IMR-90 (cell line): ENCODE measurements around the gene SLC24A3. TPM values are rescaled to one million over a fixed set of nuclear protein-coding genes. Genes with fewer than 3 reads are reported as not detected.

Experiments
- ATAC-seq: fragments of 200-7000 bp; cut with Tn5 transposase; 2 replicates; pipeline ENCODE4 v1.9.1; 2020; ENCODE audit warnings: low read depth, mild to moderate bottlenecking, moderate library complexity
- BruUV-seq: library from RNA; stranded (reverse); fragments of 400-500 nt; replicated peaks from 2 replicates; lab custom pipeline; 2021; lab: Mats Ljungman, UMichigan
- CTCF ChIA-PET: fragments of 300-600 bp; formaldehyde crosslinking; extraction: SDS; loops from one replicate; lab custom pipeline; 2021; ENCODE audit warnings: antibody characterized with exemption; lab: Yijun Ruan, JAX
- POLR2A ChIA-PET: fragments of 300-600 bp; sonication (Branson Sonifier 250); formaldehyde crosslinking; loops from one replicate; lab custom pipeline; 2022; ENCODE audit warnings: antibody characterized with exemption; ENCODE audit not compliant: unreplicated experiment; lab: Charles Lee
- DNase-seq: peaks from one replicate; pipeline ENCODE4 v3.0.0; 2013
- H2AFZ ChIP-seq: replicated peaks from 2 replicates; pipeline ENCODE3; 2013; ENCODE audit warnings: low read length, mild to moderate bottlenecking; ENCODE audit not compliant: poor library complexity
- H2AK5ac ChIP-seq: 2 replicates; pipeline ENCODE4 v1.6.1; 2013; ENCODE audit warnings: low read depth, low read length, inconsistent platforms
- H2AK9ac ChIP-seq: replicated peaks from 2 replicates; pipeline ENCODE3; 2013; ENCODE audit warnings: mild to moderate bottlenecking, low read depth, low read length, moderate library complexity; ENCODE audit not compliant: poor library complexity
- H2BK120ac ChIP-seq: 2 replicates; pipeline ENCODE4 v1.6.1; 2013; ENCODE audit warnings: low read depth, low read length, inconsistent platforms
- H2BK15ac ChIP-seq: 3 replicates; pipeline ENCODE4 v1.6.1; 2013; ENCODE audit warnings: low read depth, low read length, inconsistent platforms
- H2BK20ac ChIP-seq: 2 replicates; pipeline ENCODE4 v1.6.1; 2013; ENCODE audit warnings: low read depth, mild to moderate bottlenecking, inconsistent platforms, low read length, moderate library complexity
- H2BK5ac ChIP-seq: 2 replicates; pipeline ENCODE4 v1.6.1; 2013; ENCODE audit warnings: mild to moderate bottlenecking, low read depth, low read length, inconsistent platforms; ENCODE audit not compliant: poor library complexity, severe bottlenecking
- H3K14ac ChIP-seq: replicated peaks from 2 replicates; pipeline ENCODE4 v1.6.1; 2013; ENCODE audit warnings: low read depth, low read length, inconsistent platforms
- H3K18ac ChIP-seq: 2 replicates; pipeline ENCODE4 v1.6.1; 2013; ENCODE audit warnings: low read depth, low read length, control low read depth
- H3K23ac ChIP-seq: 2 replicates; pipeline ENCODE4 v1.6.1; 2013; ENCODE audit warnings: low read depth, low read length, inconsistent platforms
- H3K27ac ChIP-seq: 2 replicates; pipeline ENCODE4 v1.5.1; 2013; ENCODE audit warnings: mild to moderate bottlenecking, control low read depth, low read length; ENCODE audit not compliant: insufficient read depth
- H3K27me3 ChIP-seq: 2 replicates; pipeline ENCODE4 v1.6.1; 2013; ENCODE audit warnings: low read length; ENCODE audit not compliant: control insufficient read depth, insufficient read depth
- H3K36me3 ChIP-seq: 2 replicates; pipeline ENCODE4 v1.6.1; 2013; ENCODE audit warnings: low read length, mixed read lengths; ENCODE audit not compliant: control insufficient read depth, insufficient read depth
- H3K4ac ChIP-seq: 2 replicates; pipeline ENCODE4 v1.6.1; 2013; ENCODE audit warnings: low read depth, low read length, inconsistent platforms
- H3K4me1 ChIP-seq: 2 replicates; pipeline ENCODE4 v1.6.1; 2013; ENCODE audit warnings: low read length, mixed read lengths; ENCODE audit not compliant: control insufficient read depth, insufficient read depth
- H3K4me2 ChIP-seq: 2 replicates; pipeline ENCODE4 v1.6.1; 2013; ENCODE audit warnings: low read depth, mild to moderate bottlenecking, control low read depth, low read length, moderate library complexity
- H3K4me3 ChIP-seq: 2 replicates; pipeline ENCODE4 v1.5.1; 2013; ENCODE audit warnings: low read depth, mild to moderate bottlenecking, control low read depth, low read length, moderate library complexity; ENCODE audit not compliant: insufficient read depth
- H3K56ac ChIP-seq: 2 replicates; pipeline ENCODE4 v1.6.1; 2013; ENCODE audit warnings: low read length, inconsistent platforms; ENCODE audit not compliant: insufficient read depth; ENCODE audit errors: extremely low read depth
- H3K79me1 ChIP-seq, 2 experiments: 2 replicates each; pipeline ENCODE4 v1.6.1; 2013; ENCODE audit warnings: low read length in 2 of 2, inconsistent platforms in 1 of 2, low read depth in 1 of 2
- H3K9ac ChIP-seq: 2 replicates; pipeline ENCODE4 v1.6.1; 2013; ENCODE audit warnings: low read depth, low read length, control low read depth
- H3K9me1 ChIP-seq: 2 replicates; pipeline ENCODE4 v1.6.1; 2013; ENCODE audit warnings: low read length, inconsistent platforms; ENCODE audit not compliant: insufficient read depth
- H3K9me3 ChIP-seq: 2 replicates; pipeline ENCODE4 v1.6.1; 2013; ENCODE audit warnings: low read length; ENCODE audit not compliant: control insufficient read depth, insufficient read depth
- H4K20me1 ChIP-seq: 2 replicates; pipeline ENCODE4 v1.6.1; 2013; ENCODE audit warnings: low read length, inconsistent platforms; ENCODE audit not compliant: insufficient read depth
- H4K5ac ChIP-seq: 2 replicates; pipeline ENCODE4 v1.6.1; 2013; ENCODE audit warnings: mild to moderate bottlenecking, low read depth, low read length, control low read depth
- H4K8ac ChIP-seq, 2 experiments: 2 replicates each; pipeline ENCODE4 v1.6.1; 2013; ENCODE audit warnings: low read depth in 2 of 2, low read length in 2 of 2, control low read depth in 1 of 2, inconsistent platforms in 1 of 2
- H4K91ac ChIP-seq: 2 replicates; pipeline ENCODE4 v1.6.1; 2013; ENCODE audit warnings: low read depth, low read length, inconsistent platforms; ENCODE audit not compliant: insufficient read depth
- BHLHE40 ChIP-seq: fragments of 150-350 bp; IDR thresholded peaks from 2 replicates; pipeline ENCODE4 v1.6.1; 2016; ENCODE audit warnings: mild to moderate bottlenecking, low read depth, low read length
- CHD1 ChIP-seq: IDR thresholded peaks from 2 replicates; pipeline ENCODE4 v1.6.1; 2012; ENCODE audit warnings: low read depth, low read length, improper control_type of control experiment
- ELK1 ChIP-seq: fragments of 150-350 bp; IDR thresholded peaks from 2 replicates; pipeline ENCODE4 v1.6.1; 2016; ENCODE audit warnings: low read depth, mild to moderate bottlenecking, low read length, moderate library complexity, borderline replicate concordance
- FOS ChIP-seq: fragments of 150-350 bp; IDR thresholded peaks from 2 replicates; pipeline ENCODE4 v1.6.1; 2016; ENCODE audit warnings: low read depth, low read length
- MAZ ChIP-seq: IDR thresholded peaks from 2 replicates; pipeline ENCODE4 v1.6.1; 2012; ENCODE audit warnings: low read depth, mild to moderate bottlenecking, low read length, improper control_type of control experiment, moderate library complexity, borderline replicate concordance
- NFE2L2 ChIP-seq: fragments of 150-350 bp; IDR thresholded peaks from 2 replicates; pipeline ENCODE4 v1.6.1; 2016; ENCODE audit warnings: low read depth, mild to moderate bottlenecking, low read length
- RAD21 ChIP-seq: IDR thresholded peaks from 2 replicates; pipeline ENCODE4 v1.6.1; 2012; ENCODE audit warnings: low read length, improper control_type of control experiment
- RCOR1 ChIP-seq: IDR thresholded peaks from 2 replicates; pipeline ENCODE4 v1.6.1; 2012; ENCODE audit warnings: mild to moderate bottlenecking, low read length, improper control_type of control experiment; ENCODE audit not compliant: insufficient replicate concordance
- RFX5 ChIP-seq: IDR thresholded peaks from 2 replicates; pipeline ENCODE4 v1.8.0; 2012; ENCODE audit warnings: low read depth, mild to moderate bottlenecking, low read length, moderate library complexity
- SMC3 ChIP-seq: fragments of 150-350 bp; IDR thresholded peaks from 2 replicates; pipeline ENCODE4 v1.6.1; 2016; ENCODE audit warnings: low read depth, mild to moderate bottlenecking, antibody characterized with exemption, low read length, moderate library complexity
- WGBS, 2 experiments: methylation state at CpG; one replicate each; pipeline versions ENCODE4 v1.1.5 to v1.1.7; 2013; ENCODE audit warnings: missing lambda C conversion rate in 2 of 2; ENCODE audit not compliant: insufficient read length in 1 of 2; ENCODE audit errors: extremely low coverage in 2 of 2; 5-methylcytosine and 5-hydroxymethylcytosine counted together
- dilution Hi-C: fragments of 300-500 bp; cut with HindIII; formaldehyde crosslinking; loops from one replicate; pipeline ENCODE4 v1.14.3; 2018; ENCODE audit warnings: low sequenced_read_pairs; ENCODE audit not compliant: unreplicated experiment
- in situ Hi-C: fragments of 300-500 bp; cut with MboI; formaldehyde crosslinking; loops from 3 replicates; pipeline ENCODE4 v1.14.3; 2019; ENCODE audit warnings: low sequenced_read_pairs, inconsistent platforms, mixed read lengths
- intact Hi-C: fragments of 100-400 bp; cut with micrococcal nuclease; formaldehyde crosslinking; loops from 2 replicates; pipeline ENCODE4 v1.10.0; 2022
- polyA plus RNA-seq, 3 experiments: library from polyadenylated mRNA; depleted of rRNA; stranded (reverse); fragments of >200 nt; gene quantifications; 2 replicates each; pipeline ENCODE4 v1.2.3, GENCODE V29; 2012; ENCODE audit warnings: low replicate concordance in 1 of 3
- total RNA-seq: library from RNA; depleted of rRNA; stranded (reverse); fragments of >200 nt; gene quantifications from 2 replicates; pipeline ENCODE4 v1.2.3, GENCODE V29; 2012
- TF ChIP-seq, protein P1 (sequence below): fragments of 150-350 bp; IDR thresholded peaks from 2 replicates; pipeline ENCODE4 v1.6.1; 2017; ENCODE audit warnings: mild to moderate bottlenecking, antibody characterized with exemption, low read length, low read depth
- TF ChIP-seq, protein P2 (sequence below): conservative IDR thresholded peaks from 2 replicates; pipeline ENCODE4 v1.5.1; 2012; ENCODE audit warnings: mild to moderate bottlenecking, low read depth, low read length, improper control_type of control experiment

Gene SLC24A3
- total and polyA plus RNA-seq, 2 of the 4 experiments (the other 2 are of a cell fraction), result not detected

DNA sequence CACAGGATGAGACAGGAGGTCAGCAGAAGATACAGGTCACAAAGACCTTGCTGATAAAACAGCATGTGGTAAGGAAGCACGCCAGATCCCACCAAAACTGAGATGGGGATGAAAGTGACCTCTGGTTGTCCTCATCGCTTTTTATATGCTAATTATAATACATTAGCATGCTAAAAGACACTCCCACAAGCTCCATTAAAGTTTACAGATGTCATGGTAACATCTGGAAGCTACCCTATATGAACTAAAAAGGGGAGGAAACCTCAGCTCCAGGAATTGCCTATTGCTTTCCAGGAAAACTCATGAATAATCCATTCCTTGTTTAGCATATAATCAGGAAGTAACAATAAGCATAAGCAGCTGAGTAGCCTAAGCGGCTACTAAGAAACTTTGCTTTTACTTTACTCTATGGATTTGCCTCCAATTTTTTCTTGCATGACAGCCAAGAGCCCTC, 537.2 kb downstream of the SLC24A3 start:
- Histone ChIP-seq H2BK5ac (no peak overlapping the region), H2AK5ac (no peak overlapping the region), H3K18ac (no peak overlapping the region), H2BK20ac (no peak overlapping the region), H2AK9ac (no peak overlapping the region), H4K5ac (no peak overlapping the region), H3K14ac (no peak overlapping the region), H3K9me3 (peaks cover 3% of the 10 kb centered on the region), H3K4me1 (no peaks in the 10 kb centered on the region), H4K91ac (no peak overlapping the region), H2AFZ (no peak overlapping the region), H4K20me1 (no peaks in the 10 kb centered on the region), H4K8ac (no peak overlapping the region), H3K27me3 (no peaks in the 10 kb centered on the region), H3K4me2 (no peak overlapping the region), H3K9me1 (no peaks in the 10 kb centered on the region), H2BK15ac (no peak overlapping the region), H3K36me3 (no peaks in the 10 kb centered on the region), H3K23ac (no peak overlapping the region), H3K27ac (no peak overlapping the region), H2BK120ac (no peak overlapping the region), H3K79me1 (no peaks in the 10 kb centered on the region), H3K56ac (no peak overlapping the region), H3K4ac (no peak overlapping the region), H3K9ac (no peak overlapping the region), H3K4me3 (no peak overlapping the region)
- intact Hi-C loops, result no loop called here
- BruUV-seq, result no TSS peak
- no peak for DNase-seq
- ChIA-PET POLR2A (no interaction called here), CTCF (no interaction called here)
- TF ChIP-seq, protein P1, sequence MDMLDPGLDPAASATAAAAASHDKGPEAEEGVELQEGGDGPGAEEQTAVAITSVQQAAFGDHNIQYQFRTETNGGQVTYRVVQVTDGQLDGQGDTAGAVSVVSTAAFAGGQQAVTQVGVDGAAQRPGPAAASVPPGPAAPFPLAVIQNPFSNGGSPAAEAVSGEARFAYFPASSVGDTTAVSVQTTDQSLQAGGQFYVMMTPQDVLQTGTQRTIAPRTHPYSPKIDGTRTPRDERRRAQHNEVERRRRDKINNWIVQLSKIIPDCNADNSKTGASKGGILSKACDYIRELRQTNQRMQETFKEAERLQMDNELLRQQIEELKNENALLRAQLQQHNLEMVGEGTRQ, result no peak
- TF ChIP-seq RFX5 (no peak), ELK1 (no peak), MAZ (no peak), FOS (no peak), BHLHE40 (no peak), SMC3 (no peak), RAD21 (no peak), RCOR1 (no peak), CHD1 (no peak), NFE2L2 (no peak)
- TF ChIP-seq, protein P2, sequence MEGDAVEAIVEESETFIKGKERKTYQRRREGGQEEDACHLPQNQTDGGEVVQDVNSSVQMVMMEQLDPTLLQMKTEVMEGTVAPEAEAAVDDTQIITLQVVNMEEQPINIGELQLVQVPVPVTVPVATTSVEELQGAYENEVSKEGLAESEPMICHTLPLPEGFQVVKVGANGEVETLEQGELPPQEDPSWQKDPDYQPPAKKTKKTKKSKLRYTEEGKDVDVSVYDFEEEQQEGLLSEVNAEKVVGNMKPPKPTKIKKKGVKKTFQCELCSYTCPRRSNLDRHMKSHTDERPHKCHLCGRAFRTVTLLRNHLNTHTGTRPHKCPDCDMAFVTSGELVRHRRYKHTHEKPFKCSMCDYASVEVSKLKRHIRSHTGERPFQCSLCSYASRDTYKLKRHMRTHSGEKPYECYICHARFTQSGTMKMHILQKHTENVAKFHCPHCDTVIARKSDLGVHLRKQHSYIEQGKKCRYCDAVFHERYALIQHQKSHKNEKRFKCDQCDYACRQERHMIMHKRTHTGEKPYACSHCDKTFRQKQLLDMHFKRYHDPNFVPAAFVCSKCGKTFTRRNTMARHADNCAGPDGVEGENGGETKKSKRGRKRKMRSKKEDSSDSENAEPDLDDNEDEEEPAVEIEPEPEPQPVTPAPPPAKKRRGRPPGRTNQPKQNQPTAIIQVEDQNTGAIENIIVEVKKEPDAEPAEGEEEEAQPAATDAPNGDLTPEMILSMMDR, result no peak
- ATAC-seq, result no peak
- dilution Hi-C loops, result no loop called here
- WGBS, 2 experiments, result no CpG with 5 or more reads among the region's 3 CpGs
- in situ Hi-C loops, result no loop called here
